ENCODE results near the gene SND1. TPM values are rescaled to one million over a fixed set of nuclear protein-coding genes. Genes with fewer than 3 reads are reported as not detected.

SND1 gene
- total RNA-seq, 1 experiment from 2014 or later, result 139 TPM

- no peak overlapping the region for H3K4me2 ChIP-seq (ENCODE audit: low read length)
- no peaks in the 10 kb centered on the region for H3K9me3 ChIP-seq (ENCODE audit: low read length)
- no peaks in the 10 kb centered on the region for H3K27me3 ChIP-seq (ENCODE audit: low read length)
- no peak for ATAC-seq
- POLR2A ChIA-PET (ENCODE audit: unreplicated experiment), result no interaction called here
- H3K36me3 ChIP-seq (ENCODE audit: low read depth, low read length), result no peaks in the 10 kb centered on the region; the same call in 1 of the 2 replicates
- H3K79me2 ChIP-seq (ENCODE audit: low read length), result no peaks in the 10 kb centered on the region
- no peak for DNase-seq
- CTCF ChIA-PET, result no interaction called here
- H3K9ac ChIP-seq (ENCODE audit: low read length), result no peak overlapping the region
- no peak overlapping the region for H3K4me3 ChIP-seq (ENCODE audit: low read length)
- no peak for TF ChIP-seq EZH2phosphoT487 (IDR thresholded peaks at IDR 0.05; ENCODE audit: borderline replicate concordance, low read length)
- TF ChIP-seq EZH2 (IDR thresholded peaks at IDR 0.05; ENCODE audit: low read length, unreplicated experiment), result no peak
- TF ChIP-seq CTCF (conservative IDR thresholded peaks at IDR 0.05; ENCODE audit: low read depth, low read length), result no peak
- H3F3A ChIP-seq (ENCODE audit: low read length, unreplicated experiment), result no peaks in the 10 kb centered on the region
- no peaks in the 10 kb centered on the region for H3K9me2 ChIP-seq (replicated peaks; ENCODE audit: low read length)
- intact Hi-C loops (cut with micrococcal nuclease), result no loop called here
- H2AFZ ChIP-seq (ENCODE audit: low read length), result no peak overlapping the region
- no peaks in the 10 kb centered on the region; the same call in 1 of the 2 replicates for H4K20me1 ChIP-seq (ENCODE audit: low read length)
- no TSS peak for BruUV-seq (replicated peaks)
- peaks cover 11% of the 10 kb centered on the region for H3K4me1 ChIP-seq (ENCODE audit: insufficient read depth, low read length)
- no peak overlapping the region for H3K27ac ChIP-seq (ENCODE audit: low read length)
Observed at GRCh38 chr7:127910670-127911069, 258.7 kb downstream of the SND1 start.

GRCh38 chr7:127911968-127912511, 260.0 kb downstream of the SND1 start:
- ATAC-seq, result no peak
- Histone ChIP-seq H3K36me3 (ENCODE audit: low read depth, low read length) (no peaks in the 10 kb centered on the region), H3K79me2 (ENCODE audit: low read length) (no peaks in the 10 kb centered on the region), H3K9me2 (replicated peaks; ENCODE audit: low read length) (no peaks in the 10 kb centered on the region), H3K27ac (ENCODE audit: low read length) (no peak overlapping the region), H2AFZ (ENCODE audit: low read length) (no peak overlapping the region), H3K4me1 (ENCODE audit: insufficient read depth, low read length) (peaks cover 10% of the 10 kb centered on the region), H3K9me3 (ENCODE audit: low read length) (no peaks in the 10 kb centered on the region), H3F3A (ENCODE audit: low read length, unreplicated experiment) (no peaks in the 10 kb centered on the region), H4K20me1 (ENCODE audit: low read length) (no peaks in the 10 kb centered on the region; the same call in 1 of the 2 replicates), H3K9ac (ENCODE audit: low read length) (no peak overlapping the region), H3K4me2 (ENCODE audit: low read length) (no peak overlapping the region), H3K4me3 (ENCODE audit: low read length) (no peak overlapping the region), H3K27me3 (ENCODE audit: low read length) (no peaks in the 10 kb centered on the region)
- CTCF ChIA-PET, result no interaction called here
- intact Hi-C loops (cut with micrococcal nuclease), result no loop called here
- POLR2A ChIA-PET (ENCODE audit: unreplicated experiment), result no interaction called here
- TF ChIP-seq EZH2 (IDR thresholded peaks at IDR 0.05; ENCODE audit: low read length, unreplicated experiment) (no peak), CTCF (conservative IDR thresholded peaks at IDR 0.05; ENCODE audit: low read depth, low read length) (no peak), EZH2phosphoT487 (IDR thresholded peaks at IDR 0.05; ENCODE audit: borderline replicate concordance, low read length) (no peak)
- BruUV-seq (replicated peaks), result no TSS peak
- DNase-seq, result no peak

DNA sequence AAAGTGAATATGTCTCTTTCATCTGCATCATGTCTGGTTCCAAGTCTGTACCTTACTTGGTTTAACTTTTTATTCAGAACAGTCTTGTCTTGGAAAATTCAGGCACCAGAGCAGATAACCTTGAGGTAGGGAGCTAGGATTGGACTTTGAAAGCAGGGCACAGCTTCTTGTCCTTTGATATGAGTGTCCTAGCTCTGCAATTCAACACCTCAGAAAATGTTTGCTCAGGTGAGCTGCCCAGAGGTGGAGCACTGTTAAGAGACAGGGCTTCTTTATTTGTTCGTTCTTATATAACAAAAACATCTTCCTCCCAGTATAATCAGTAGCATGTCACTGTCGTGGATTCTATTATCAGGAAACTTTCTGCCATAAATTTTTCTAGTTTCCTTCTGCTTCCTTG, 260.9 kb downstream of the SND1 start:
- Histone ChIP-seq H3K9ac (ENCODE audit: low read length) (no peak overlapping the region), H3K9me3 (ENCODE audit: low read length) (no peaks in the 10 kb centered on the region), H2AFZ (ENCODE audit: low read length) (no peak overlapping the region), H3F3A (ENCODE audit: low read length, unreplicated experiment) (no peaks in the 10 kb centered on the region), H3K4me2 (ENCODE audit: low read length) (no peak overlapping the region), H3K4me1 (ENCODE audit: insufficient read depth, low read length) (peaks cover 2% of the 10 kb centered on the region; the same call in 1 of the 2 replicates), H3K27ac (ENCODE audit: low read length) (no peak overlapping the region), H3K36me3 (ENCODE audit: low read depth, low read length) (no peaks in the 10 kb centered on the region), H3K79me2 (ENCODE audit: low read length) (no peaks in the 10 kb centered on the region), H3K27me3 (ENCODE audit: low read length) (no peaks in the 10 kb centered on the region), H4K20me1 (ENCODE audit: low read length) (no peaks in the 10 kb centered on the region; the same call in 1 of the 2 replicates), H3K4me3 (ENCODE audit: low read length) (no peak overlapping the region), H3K9me2 (replicated peaks; ENCODE audit: low read length) (no peaks in the 10 kb centered on the region)
- intact Hi-C loops (cut with micrococcal nuclease), result no loop called here
- DNase-seq (no peak), ATAC-seq (no peak)
- ChIA-PET CTCF (no interaction called here), POLR2A (ENCODE audit: unreplicated experiment) (no interaction called here)
- BruUV-seq (replicated peaks), result no TSS peak
- TF ChIP-seq EZH2 (IDR thresholded peaks at IDR 0.05; ENCODE audit: low read length, unreplicated experiment), result no peak
- no peak for TF ChIP-seq CTCF (conservative IDR thresholded peaks at IDR 0.05; ENCODE audit: low read depth, low read length)
- TF ChIP-seq EZH2phosphoT487 (IDR thresholded peaks at IDR 0.05; ENCODE audit: borderline replicate concordance, low read length), result no peak

Measured in PC-3 (cell line).